Astrocyte (in vitro differentiated cells and primary cell): ENCODE measurements around the gene AK8. TPM values are rescaled to one million over a fixed set of nuclear protein-coding genes. Genes with fewer than 3 reads are reported as not detected.

Experiments
- DNase-seq: peaks from one replicate; pipeline ENCODE4 v3.0.0-alpha.2; 2010; ENCODE audit warnings: low read depth
- FAIRE-seq: peaks from 2 replicates; lab custom pipeline; 2011; peaks lifted over from hg19 to GRCh38; lab: Jason Lieb, UNC
- H2AFZ ChIP-seq: 2 replicates; pipeline ENCODE4 v1.6.0; 2012; ENCODE audit warnings: low read depth, low read length, inconsistent platforms
- H3K27ac ChIP-seq: 2 replicates; pipeline ENCODE4 v1.5.1; 2011; ENCODE audit warnings: low read depth, low read length, inconsistent platforms
- H3K27me3 ChIP-seq: 2 replicates; pipeline ENCODE4 v1.6.0; 2011; ENCODE audit warnings: low read length, inconsistent platforms; ENCODE audit not compliant: insufficient read depth
- H3K36me3 ChIP-seq: 2 replicates; pipeline ENCODE4 v1.5.1; 2011; ENCODE audit warnings: low read length, inconsistent platforms; ENCODE audit not compliant: insufficient read depth
- H3K4me1 ChIP-seq: 2 replicates; pipeline ENCODE4 v1.5.1; 2011; ENCODE audit warnings: low read length, inconsistent platforms; ENCODE audit not compliant: insufficient read depth
- H3K4me2 ChIP-seq: 2 replicates; pipeline ENCODE4 v1.6.0; 2012; ENCODE audit warnings: low read length, inconsistent platforms
- H3K4me3 ChIP-seq: 2 replicates; pipeline ENCODE4 v1.5.1; 2011; ENCODE audit warnings: low read depth, mild to moderate bottlenecking, low read length, inconsistent platforms; ENCODE audit not compliant: insufficient read depth
- H3K79me2 ChIP-seq: 2 replicates; pipeline ENCODE4 v1.6.0; 2012; ENCODE audit warnings: mild to moderate bottlenecking, low read length, inconsistent platforms; ENCODE audit not compliant: insufficient read depth
- H3K9ac ChIP-seq: 2 replicates; pipeline ENCODE4 v1.6.0; 2012; ENCODE audit warnings: mild to moderate bottlenecking, low read length, inconsistent platforms
- H3K9me3 ChIP-seq: 2 replicates; pipeline ENCODE4 v1.5.1; 2012; ENCODE audit warnings: low read depth, mild to moderate bottlenecking, low read length, inconsistent platforms; ENCODE audit not compliant: insufficient read depth
- H4K20me1 ChIP-seq: 2 replicates; pipeline ENCODE4 v1.6.0; 2012; ENCODE audit warnings: low read length, inconsistent platforms; ENCODE audit not compliant: insufficient read depth
- H3K27ac Mint-ChIP-seq: one replicate; pipeline ENCODE4 v1.8.0; 2021; ENCODE audit warnings: mild to moderate bottlenecking, mixed read lengths; ENCODE audit not compliant: unreplicated experiment
- H3K27me3 Mint-ChIP-seq: one replicate; pipeline ENCODE4 v1.8.0; 2021; ENCODE audit warnings: low read depth, mixed read lengths; ENCODE audit not compliant: unreplicated experiment
- H3K36me3 Mint-ChIP-seq: one replicate; pipeline ENCODE4 v1.8.0; 2021; ENCODE audit warnings: low read depth, mixed read lengths; ENCODE audit not compliant: unreplicated experiment
- H3K4me1 Mint-ChIP-seq: one replicate; pipeline ENCODE4 v1.8.0; 2021; ENCODE audit warnings: low read depth, mixed read lengths; ENCODE audit not compliant: unreplicated experiment
- H3K4me3 Mint-ChIP-seq: one replicate; pipeline ENCODE4 v1.8.0; 2021; ENCODE audit warnings: mild to moderate bottlenecking, moderate library complexity, mixed read lengths; ENCODE audit not compliant: unreplicated experiment
- H3K9me3 Mint-ChIP-seq: one replicate; pipeline ENCODE4 v1.8.0; 2021; ENCODE audit warnings: mild to moderate bottlenecking, mixed read lengths; ENCODE audit not compliant: unreplicated experiment
- CTCF ChIP-seq: IDR thresholded peaks from 2 replicates; pipeline ENCODE4 v1.5.1; 2011; ENCODE audit warnings: low read depth, mild to moderate bottlenecking, inconsistent platforms, low read length, moderate library complexity; ENCODE audit not compliant: insufficient read depth
- EZH2 ChIP-seq: IDR thresholded peaks from 2 replicates; pipeline ENCODE4 v1.6.1; 2012; ENCODE audit warnings: mild to moderate bottlenecking, low read length, inconsistent platforms; ENCODE audit not compliant: insufficient read depth
- total RNA-seq: library from RNA; stranded (reverse); gene quantifications from 2 replicates; pipeline ENCODE4 v1.2.1, GENCODE V29; 2021

Gene AK8
- total RNA-seq, 1 donor from 2014 or later = 0.27 TPM

- Mint-ChIP-seq H3K27ac (no peak overlapping the region), H3K27me3 (no peaks in the 10 kb centered on the region), H3K4me1 (peaks cover 6% of the 10 kb centered on the region), H3K9me3 (no peaks in the 10 kb centered on the region), H3K36me3 (peaks cover 27% of the 10 kb centered on the region), H3K4me3 (no peak overlapping the region)
- FAIRE-seq (no peak), DNase-seq (no peak)
- Histone ChIP-seq H3K9ac (no peak overlapping the region), H2AFZ (no peak overlapping the region), H3K79me2 (peaks cover 92% of the 10 kb centered on the region), H3K9me3 (no peaks in the 10 kb centered on the region), H3K27me3 (no peaks in the 10 kb centered on the region), H3K4me3 (no peak overlapping the region), H3K4me1 (no peaks in the 10 kb centered on the region), H3K36me3 (peaks cover 24% of the 10 kb centered on the region), H4K20me1 (peaks cover 91% of the 10 kb centered on the region), H3K4me2 (no peak overlapping the region), H3K27ac (no peak overlapping the region)
- TF ChIP-seq CTCF = no peak
- TF ChIP-seq EZH2 = no peak
Observed at GRCh38 chr9:132679946-132680625, 198.0 kb downstream of the AK8 start.

- no peak overlapping the region for H3K4me3 Mint-ChIP-seq
- H3K9me3 Mint-ChIP-seq = no peaks in the 10 kb centered on the region
- peaks cover 5% of the 10 kb centered on the region for H3K4me1 ChIP-seq
- H3K27me3 ChIP-seq = no peaks in the 10 kb centered on the region
- no peak overlapping the region for H3K4me2 ChIP-seq
- H3K4me1 Mint-ChIP-seq = peaks cover 14% of the 10 kb centered on the region
- FAIRE-seq = no peak
- H3K27ac ChIP-seq = no peak overlapping the region
- TF ChIP-seq CTCF = no peak
- no peak for TF ChIP-seq EZH2
- peaks cover 94% of the 10 kb centered on the region for H4K20me1 ChIP-seq
- no peak for DNase-seq
- H2AFZ ChIP-seq = no peak overlapping the region
- no peak overlapping the region for H3K27ac Mint-ChIP-seq
- peaks cover 14% of the 10 kb centered on the region for H3K36me3 ChIP-seq
- H3K9me3 ChIP-seq = no peaks in the 10 kb centered on the region
- peaks cover 97% of the 10 kb centered on the region for H3K79me2 ChIP-seq
- peaks cover 18% of the 10 kb centered on the region for H3K36me3 Mint-ChIP-seq
- no peak overlapping the region for H3K4me3 ChIP-seq
- H3K9ac ChIP-seq = no peak overlapping the region
- no peaks in the 10 kb centered on the region for H3K27me3 Mint-ChIP-seq
Observed at GRCh38 chr9:132677976-132678375, 200.1 kb downstream of the AK8 start.

Other genes starting within 250 kb of the AK8 start
- gene DDX31, start 208.3 kb downstream of the AK8 start, total RNA-seq = 20.2 and 20.5 TPM in 2 replicates
- 27.3 and 27.9 TPM in 2 replicates for gene GTF3C4, start 207.8 kb downstream of the AK8 start, total RNA-seq
- 3.9 and 5.0 TPM in 2 replicates for gene SPACA9, start 614 bp upstream of the AK8 start, total RNA-seq
- 45.5 and 50.6 TPM in 2 replicates for gene TSC1, start 66.3 kb upstream of the AK8 start, total RNA-seq
- gene GFI1B, start 100.4 kb upstream of the AK8 start, total RNA-seq = not detected in 2 replicates
- gene GTF3C5, start 152.7 kb upstream of the AK8 start, total RNA-seq = 46.4 and 49.9 TPM in 2 replicates
- 2.3 and 3.4 TPM in 2 replicates for gene CEL, start 183.7 kb upstream of the AK8 start, total RNA-seq
- gene RALGDS, start 243.0 kb upstream of the AK8 start, total RNA-seq = 41.2 and 46.6 TPM in 2 replicates